ENCODE measurements around the gene ADGRF5.

ADGRF5 gene

GRCh38 chr6:46917002-46917545 lies 4.7 kb downstream of the ADGRF5 start:
- DNase-seq (ENCODE audit: low spot score): no peak
- TF ChIP-seq CTCF (IDR thresholded peaks at IDR 0.05; ENCODE audit: extremely low read depth, missing control alignments): no peak

- DNase-seq (ENCODE audit: low spot score): no peak
- TF ChIP-seq CTCF (IDR thresholded peaks at IDR 0.05; ENCODE audit: extremely low read depth, missing control alignments): no peak
These were observed 5.9 kb downstream of the ADGRF5 start for GRCh38 chr6:46915866-46916265.

GRCh38 chr6:46915380-46915779 lies 6.4 kb downstream of the ADGRF5 start:
- no peak for TF ChIP-seq CTCF (IDR thresholded peaks at IDR 0.05; ENCODE audit: extremely low read depth, missing control alignments)

GRCh38 chr6:46914279-46914810 lies 7.4 kb downstream of the ADGRF5 start:
- DNase-seq (ENCODE audit: low spot score): no peak
- no peak for TF ChIP-seq CTCF (IDR thresholded peaks at IDR 0.05; ENCODE audit: extremely low read depth, missing control alignments)

More at GRCh38 chr6:46915380-46915779, 6.4 kb downstream of the ADGRF5 start:
- DNase-seq (ENCODE audit: low spot score): no peak

- no peak for DNase-seq (ENCODE audit: low spot score)
- no peak for TF ChIP-seq CTCF (IDR thresholded peaks at IDR 0.05; ENCODE audit: extremely low read depth, missing control alignments)
These were observed 12.4 kb downstream of the ADGRF5 start for GRCh38 chr6:46909371-46909770.

GRCh38 chr6:46906776-46907175 lies 15.0 kb downstream of the ADGRF5 start:
- no peak for DNase-seq (ENCODE audit: low spot score)
- no peak for TF ChIP-seq CTCF (IDR thresholded peaks at IDR 0.05; ENCODE audit: extremely low read depth, missing control alignments)

GRCh38 chr6:46904117-46904516 lies 17.6 kb downstream of the ADGRF5 start:
- TF ChIP-seq CTCF (IDR thresholded peaks at IDR 0.05; ENCODE audit: extremely low read depth, missing control alignments): no peak
- no peak for DNase-seq (ENCODE audit: low spot score)

Measured in GM20000 (cell line).